Liver (tissue), 9 donors: Measurements from ENCODE around the gene RUFY1. TPM values are rescaled to one million over a fixed set of nuclear protein-coding genes. Genes with fewer than 3 reads are reported as not detected.

ENCODE experiments used
- DNase-seq: peaks from one replicate; pipeline ENCODE4 v3.0.0-alpha.2; 2017; ENCODE audit warnings: low spot score
- H3K27ac ChIP-seq, 2 donors: one replicate each; pipeline ENCODE4 v1.7.0; 2013; ENCODE audit warnings: inconsistent platforms in 2 of 2, low read length in 2 of 2, control low read depth in 1 of 2, low read depth in 1 of 2, mild to moderate bottlenecking in 1 of 2
- H3K27me3 ChIP-seq, 4 donors: one replicate each; pipeline versions ENCODE4 v1.6.1 to v1.7.0; 2013; ENCODE audit warnings: low read length in 3 of 4, inconsistent platforms in 1 of 4, mild to moderate bottlenecking in 1 of 4, moderate library complexity in 1 of 4; ENCODE audit not compliant: control insufficient read depth in 4 of 4, insufficient read depth in 4 of 4
- H3K36me3 ChIP-seq, 4 donors: one replicate each; pipeline versions ENCODE4 v1.6.1 to v1.7.0; 2013; ENCODE audit warnings: low read length in 3 of 4, mild to moderate bottlenecking in 3 of 4, low read depth in 1 of 4, moderate library complexity in 1 of 4; ENCODE audit not compliant: control insufficient read depth in 4 of 4, insufficient read depth in 3 of 4
- H3K4me1 ChIP-seq, 4 donors: one replicate each; pipeline versions ENCODE4 v1.6.1 to v1.7.0; 2013; ENCODE audit warnings: low read length in 3 of 4, mild to moderate bottlenecking in 3 of 4, moderate library complexity in 1 of 4; ENCODE audit not compliant: control insufficient read depth in 4 of 4, insufficient read depth in 4 of 4
- H3K4me3 ChIP-seq, 3 donors: one replicate each; pipeline versions ENCODE4 v1.6.1 to v1.7.0; 2013; ENCODE audit warnings: low read length in 3 of 3, control low read depth in 1 of 3, low read depth in 1 of 3, mild to moderate bottlenecking in 1 of 3
- H3K9ac ChIP-seq, 2 donors: one replicate each; pipeline ENCODE4 v1.7.0; 2013; ENCODE audit warnings: low read length in 2 of 2, mild to moderate bottlenecking in 2 of 2, moderate library complexity in 2 of 2, control low read depth in 1 of 2, low read depth in 1 of 2
- H3K9me3 ChIP-seq, 4 donors: one replicate each; pipeline versions ENCODE4 v1.6.1 to v1.7.0; 2013; ENCODE audit warnings: low read length in 3 of 4; ENCODE audit not compliant: control insufficient read depth in 4 of 4
- FOXA1 ChIP-seq: IDR thresholded peaks from 2 replicates; pipeline ENCODE4 v1.6.1; 2016; ENCODE audit warnings: antibody characterized with exemption
- FOXA2 ChIP-seq: IDR thresholded peaks from 2 replicates; pipeline ENCODE4 v1.6.1; 2016; ENCODE audit warnings: antibody characterized with exemption
- GABPA ChIP-seq, 2 donors: IDR thresholded peaks in 1 of 2; conservative IDR thresholded peaks in 1 of 2; 2 replicates each; pipeline ENCODE4 v1.6.1; 2016; ENCODE audit warnings: antibody characterized with exemption in 2 of 2, mild to moderate bottlenecking in 1 of 2, moderate library complexity in 1 of 2
- HNF4A ChIP-seq, 2 donors: conservative IDR thresholded peaks; 2 replicates each; pipeline ENCODE4 v1.6.1; 2016; ENCODE audit warnings: antibody characterized with exemption in 2 of 2, mild to moderate bottlenecking in 2 of 2
- HNF4G ChIP-seq: IDR thresholded peaks from 2 replicates; pipeline ENCODE4 v1.6.1; 2016; ENCODE audit warnings: antibody characterized with exemption
- JUND ChIP-seq, 2 donors: IDR thresholded peaks; 2 replicates each; pipeline ENCODE4 v1.6.1; 2016; ENCODE audit warnings: antibody characterized with exemption in 2 of 2
- NR2F2 ChIP-seq: IDR thresholded peaks from 2 replicates; pipeline ENCODE4 v1.6.1; 2016; ENCODE audit warnings: antibody characterized with exemption
- RAD21 ChIP-seq, 2 donors: IDR thresholded peaks; 2 replicates each; pipeline ENCODE4 v1.6.1; 2016; ENCODE audit warnings: antibody characterized with exemption in 2 of 2, mild to moderate bottlenecking in 2 of 2
- RXRA ChIP-seq, 2 donors: IDR thresholded peaks; 2 replicates each; pipeline ENCODE4 v1.6.1; 2017 to 2018; ENCODE audit warnings: antibody characterized with exemption in 2 of 2, mild to moderate bottlenecking in 1 of 2
- TAF1 ChIP-seq: conservative IDR thresholded peaks from 2 replicates; pipeline ENCODE4 v1.6.1; 2016; ENCODE audit warnings: antibody characterized with exemption, mild to moderate bottlenecking
- YY1 ChIP-seq: IDR thresholded peaks from 2 replicates; pipeline ENCODE4 v1.6.1; 2016; ENCODE audit warnings: antibody characterized with exemption, mild to moderate bottlenecking
- WGBS: extraction: QIAGEN DNeasy Blood & Tissue Kit; methylation state at CpG from one replicate; pipeline ENCODE4 v1.1.7; 2013; 5-methylcytosine and 5-hydroxymethylcytosine counted together
- polyA plus RNA-seq, 2 donors: library from polyadenylated mRNA; stranded (reverse) in 1 of 2; unstranded in 1 of 2; fragments of 200-250 nt in 1 of 2; fragments of >200 nt in 1 of 2; fragmentation: Nextera tagmentation in 1 of 2; extraction: Ambion mirVana in 1 of 2; gene quantifications; one replicate each; pipeline versions ENCODE4 v1.2.1 to v1.2.3, GENCODE V29; 2013 to 2015
- total RNA-seq, 2 donors: library from RNA; depleted of rRNA; stranded (reverse); fragments of >200 nt; gene quantifications; one replicate each; pipeline ENCODE4 v1.2.3, GENCODE V29; 2014
- TF ChIP-seq, protein P1 (sequence below): IDR thresholded peaks from 2 replicates; pipeline ENCODE4 v1.6.1; 2016; ENCODE audit warnings: antibody characterized with exemption, mild to moderate bottlenecking
- TF ChIP-seq, protein P2 (sequence below): fragments of 150-350 bp; IDR thresholded peaks from 2 replicates; pipeline ENCODE4 v1.5.1; 2017; ENCODE audit warnings: improper control_type of control experiment, low read depth, low read length; ENCODE audit not compliant: missing input control
- TF ChIP-seq, protein P3 (sequence below): IDR thresholded peaks from 2 replicates; pipeline ENCODE4 v1.6.1; 2016; ENCODE audit warnings: antibody characterized with exemption
- TF ChIP-seq, protein P4 (sequence below): IDR thresholded peaks from 2 replicates; pipeline ENCODE4 v1.6.1; 2016; ENCODE audit warnings: antibody characterized with exemption
- TF ChIP-seq, protein P5 (sequence below): IDR thresholded peaks from 2 replicates; pipeline ENCODE4 v1.6.1; 2016; ENCODE audit warnings: antibody characterized with exemption
- donor health status: healthy.
- donor health status: healthy.
- donor health status: healthy.
- donor health status: healthy.
- donor health status: healthy.

RUFY1 gene
- total and polyA plus RNA-seq, 4 donors: 11.6 to 25.2 (median 18.3) TPM

DNA sequence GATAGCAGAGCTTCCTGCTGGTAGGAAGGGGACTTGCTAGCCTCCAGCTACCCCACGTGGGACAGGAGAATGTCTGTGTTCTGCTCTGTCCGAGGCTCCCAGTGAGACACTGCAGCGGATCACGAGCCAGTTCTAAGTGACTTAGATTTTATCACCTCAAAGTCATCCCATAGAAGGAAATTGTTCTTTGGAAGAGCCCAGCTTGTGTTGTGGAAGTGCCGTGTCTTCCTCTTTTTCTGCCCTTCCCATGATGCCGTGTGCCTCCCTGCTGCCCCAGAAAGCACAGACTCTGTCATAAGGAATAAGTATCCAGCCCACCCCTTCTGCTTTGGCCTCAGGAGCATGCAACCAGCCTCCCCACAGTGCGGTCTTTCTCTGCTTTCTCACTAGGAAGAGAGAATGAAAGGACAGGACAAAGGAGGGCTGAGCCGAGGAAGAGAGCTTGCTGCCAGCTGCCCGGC lies 35.6 kb downstream of the RUFY1 start:
- WGBS: 81% methylated on average over 9 of the region's 9 CpGs
- Histone ChIP-seq H3K4me3 (no peak overlapping the region), H3K27ac (no peak overlapping the region), H3K27me3 (no peaks in the 10 kb centered on the region), H3K9me3 (no peaks in the 10 kb centered on the region), H3K36me3 (peaks cover 5 to 38% (median 30%) of the 10 kb centered on the region in 4 donors), H3K4me1 (peaks cover 0 to 5% (median 0%) of the 10 kb centered on the region in 4 donors), H3K9ac (no peak overlapping the region)
- no peak for DNase-seq
- TF ChIP-seq GABPA (IDR thresholded peaks at IDR 0.05 in 1 of 2, conservative IDR thresholded peaks at IDR 0.05 in 1 of 2): no peak

DNA sequence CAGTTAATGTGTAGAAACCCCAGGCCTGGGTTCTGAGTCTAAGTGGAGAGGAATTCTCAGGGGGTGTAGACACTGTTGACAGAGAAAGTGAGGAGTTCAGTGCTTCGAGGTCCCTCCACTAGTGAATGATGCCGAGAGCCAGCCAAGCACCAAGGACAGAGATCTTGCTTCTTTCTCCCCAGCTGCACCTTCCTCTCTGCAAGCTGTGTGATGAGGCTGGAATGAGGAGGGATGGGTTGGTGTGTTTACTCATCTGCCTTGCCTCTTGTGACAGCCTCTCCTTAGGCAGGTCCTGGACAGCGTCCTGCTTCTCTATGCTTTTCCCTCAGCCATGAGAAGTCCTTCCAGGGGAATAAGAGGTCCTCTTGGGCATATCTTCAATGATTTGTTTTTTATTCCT lies 37.8 kb downstream of the RUFY1 start:
- H3K4me3 ChIP-seq: no peak overlapping the region
- no peaks in the 10 kb centered on the region for H3K9me3 ChIP-seq
- TF ChIP-seq FOXA1 (no peak), HNF4A (conservative IDR thresholded peaks at IDR 0.05) (no peak), TAF1 (no peak), NR2F2 (no peak), HNF4G (no peak), FOXA2 (no peak), RXRA (IDR thresholded peaks at IDR 0.05) (no peak), GABPA (IDR thresholded peaks at IDR 0.05 in 1 of 2, conservative IDR thresholded peaks at IDR 0.05 in 1 of 2) (no peak), JUND (IDR thresholded peaks at IDR 0.05) (no peak), YY1 (no peak), RAD21 (IDR thresholded peaks at IDR 0.05) (no peak)
- TF ChIP-seq, protein P1, sequence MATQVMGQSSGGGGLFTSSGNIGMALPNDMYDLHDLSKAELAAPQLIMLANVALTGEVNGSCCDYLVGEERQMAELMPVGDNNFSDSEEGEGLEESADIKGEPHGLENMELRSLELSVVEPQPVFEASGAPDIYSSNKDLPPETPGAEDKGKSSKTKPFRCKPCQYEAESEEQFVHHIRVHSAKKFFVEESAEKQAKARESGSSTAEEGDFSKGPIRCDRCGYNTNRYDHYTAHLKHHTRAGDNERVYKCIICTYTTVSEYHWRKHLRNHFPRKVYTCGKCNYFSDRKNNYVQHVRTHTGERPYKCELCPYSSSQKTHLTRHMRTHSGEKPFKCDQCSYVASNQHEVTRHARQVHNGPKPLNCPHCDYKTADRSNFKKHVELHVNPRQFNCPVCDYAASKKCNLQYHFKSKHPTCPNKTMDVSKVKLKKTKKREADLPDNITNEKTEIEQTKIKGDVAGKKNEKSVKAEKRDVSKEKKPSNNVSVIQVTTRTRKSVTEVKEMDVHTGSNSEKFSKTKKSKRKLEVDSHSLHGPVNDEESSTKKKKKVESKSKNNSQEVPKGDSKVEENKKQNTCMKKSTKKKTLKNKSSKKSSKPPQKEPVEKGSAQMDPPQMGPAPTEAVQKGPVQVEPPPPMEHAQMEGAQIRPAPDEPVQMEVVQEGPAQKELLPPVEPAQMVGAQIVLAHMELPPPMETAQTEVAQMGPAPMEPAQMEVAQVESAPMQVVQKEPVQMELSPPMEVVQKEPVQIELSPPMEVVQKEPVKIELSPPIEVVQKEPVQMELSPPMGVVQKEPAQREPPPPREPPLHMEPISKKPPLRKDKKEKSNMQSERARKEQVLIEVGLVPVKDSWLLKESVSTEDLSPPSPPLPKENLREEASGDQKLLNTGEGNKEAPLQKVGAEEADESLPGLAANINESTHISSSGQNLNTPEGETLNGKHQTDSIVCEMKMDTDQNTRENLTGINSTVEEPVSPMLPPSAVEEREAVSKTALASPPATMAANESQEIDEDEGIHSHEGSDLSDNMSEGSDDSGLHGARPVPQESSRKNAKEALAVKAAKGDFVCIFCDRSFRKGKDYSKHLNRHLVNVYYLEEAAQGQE: no peak
- TF ChIP-seq, protein P2, sequence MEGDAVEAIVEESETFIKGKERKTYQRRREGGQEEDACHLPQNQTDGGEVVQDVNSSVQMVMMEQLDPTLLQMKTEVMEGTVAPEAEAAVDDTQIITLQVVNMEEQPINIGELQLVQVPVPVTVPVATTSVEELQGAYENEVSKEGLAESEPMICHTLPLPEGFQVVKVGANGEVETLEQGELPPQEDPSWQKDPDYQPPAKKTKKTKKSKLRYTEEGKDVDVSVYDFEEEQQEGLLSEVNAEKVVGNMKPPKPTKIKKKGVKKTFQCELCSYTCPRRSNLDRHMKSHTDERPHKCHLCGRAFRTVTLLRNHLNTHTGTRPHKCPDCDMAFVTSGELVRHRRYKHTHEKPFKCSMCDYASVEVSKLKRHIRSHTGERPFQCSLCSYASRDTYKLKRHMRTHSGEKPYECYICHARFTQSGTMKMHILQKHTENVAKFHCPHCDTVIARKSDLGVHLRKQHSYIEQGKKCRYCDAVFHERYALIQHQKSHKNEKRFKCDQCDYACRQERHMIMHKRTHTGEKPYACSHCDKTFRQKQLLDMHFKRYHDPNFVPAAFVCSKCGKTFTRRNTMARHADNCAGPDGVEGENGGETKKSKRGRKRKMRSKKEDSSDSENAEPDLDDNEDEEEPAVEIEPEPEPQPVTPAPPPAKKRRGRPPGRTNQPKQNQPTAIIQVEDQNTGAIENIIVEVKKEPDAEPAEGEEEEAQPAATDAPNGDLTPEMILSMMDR: no peak
- TF ChIP-seq, protein P3, sequence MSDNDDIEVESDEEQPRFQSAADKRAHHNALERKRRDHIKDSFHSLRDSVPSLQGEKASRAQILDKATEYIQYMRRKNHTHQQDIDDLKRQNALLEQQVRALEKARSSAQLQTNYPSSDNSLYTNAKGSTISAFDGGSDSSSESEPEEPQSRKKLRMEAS: no peak
- TF ChIP-seq, protein P4, sequence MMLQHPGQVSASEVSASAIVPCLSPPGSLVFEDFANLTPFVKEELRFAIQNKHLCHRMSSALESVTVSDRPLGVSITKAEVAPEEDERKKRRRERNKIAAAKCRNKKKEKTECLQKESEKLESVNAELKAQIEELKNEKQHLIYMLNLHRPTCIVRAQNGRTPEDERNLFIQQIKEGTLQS: no peak
- TF ChIP-seq, protein P5, sequence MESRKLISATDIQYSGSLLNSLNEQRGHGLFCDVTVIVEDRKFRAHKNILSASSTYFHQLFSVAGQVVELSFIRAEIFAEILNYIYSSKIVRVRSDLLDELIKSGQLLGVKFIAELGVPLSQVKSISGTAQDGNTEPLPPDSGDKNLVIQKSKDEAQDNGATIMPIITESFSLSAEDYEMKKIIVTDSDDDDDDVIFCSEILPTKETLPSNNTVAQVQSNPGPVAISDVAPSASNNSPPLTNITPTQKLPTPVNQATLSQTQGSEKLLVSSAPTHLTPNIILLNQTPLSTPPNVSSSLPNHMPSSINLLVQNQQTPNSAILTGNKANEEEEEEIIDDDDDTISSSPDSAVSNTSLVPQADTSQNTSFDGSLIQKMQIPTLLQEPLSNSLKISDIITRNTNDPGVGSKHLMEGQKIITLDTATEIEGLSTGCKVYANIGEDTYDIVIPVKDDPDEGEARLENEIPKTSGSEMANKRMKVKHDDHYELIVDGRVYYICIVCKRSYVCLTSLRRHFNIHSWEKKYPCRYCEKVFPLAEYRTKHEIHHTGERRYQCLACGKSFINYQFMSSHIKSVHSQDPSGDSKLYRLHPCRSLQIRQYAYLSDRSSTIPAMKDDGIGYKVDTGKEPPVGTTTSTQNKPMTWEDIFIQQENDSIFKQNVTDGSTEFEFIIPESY: no peak
- H3K27ac ChIP-seq: no peak overlapping the region
- no peak for DNase-seq
- H3K27me3 ChIP-seq: no peaks in the 10 kb centered on the region
- H3K9ac ChIP-seq: no peak overlapping the region
- peaks cover 3 to 44% (median 33%) of the 10 kb centered on the region in 4 donors for H3K36me3 ChIP-seq
- WGBS: 95% methylated on average over 3 of the region's 3 CpGs
- peaks cover 0 to 5% (median 0%) of the 10 kb centered on the region in 4 donors for H3K4me1 ChIP-seq
